PC-3 (cell line): ENCODE data around the gene PDZK1IP1. TPM values are rescaled to one million over a fixed set of nuclear protein-coding genes. Genes with fewer than 3 reads are reported as not detected.
A peak's percentile ranks its signal among the peaks of the same experiment; 100 is the strongest.

Experiments
- ATAC-seq: fragments of 200-7000 bp; cut with Tn5 transposase; 2 replicates; pipeline ENCODE4 v1.9.1; 2020; ENCODE audit warnings: mild to moderate bottlenecking, moderate library complexity
- BruUV-seq: library from RNA; stranded (reverse); fragments of 400-500 nt; replicated peaks from 2 replicates; lab custom pipeline; 2021; lab: Mats Ljungman, UMichigan
- CTCF ChIA-PET: fragments of 300-600 bp; sonication (Branson Sonifier 250); formaldehyde crosslinking; loops from one replicate; lab custom pipeline; 2022; ENCODE audit warnings: antibody characterized with exemption; lab: Charles Lee
- POLR2A ChIA-PET: fragments of 300-600 bp; sonication (Branson Sonifier 250); formaldehyde crosslinking; loops from one replicate; lab custom pipeline; 2022; ENCODE audit warnings: antibody characterized with exemption; ENCODE audit not compliant: unreplicated experiment; lab: Charles Lee
- DNase-seq: peaks from one replicate; pipeline ENCODE4 v3.0.0-alpha.2; 2015
- H2AFZ ChIP-seq: fragments of 300-600 bp; sonication (generic); 2 replicates; pipeline ENCODE4 v1.6.0; 2016; ENCODE audit warnings: antibody characterized with exemption, low read length
- H3F3A ChIP-seq: fragments of 300-600 bp; sonication (generic); one replicate; pipeline ENCODE4 v1.6.0; 2017; ENCODE audit warnings: antibody characterized with exemption, low read length, control low read depth, mild to moderate bottlenecking; ENCODE audit not compliant: unreplicated experiment
- H3K27ac ChIP-seq: fragments of 300-600 bp; sonication (generic); 2 replicates; pipeline ENCODE4 v1.5.1; 2016; ENCODE audit warnings: mild to moderate bottlenecking, low read length
- H3K27me3 ChIP-seq: fragments of 300-600 bp; sonication (generic); 2 replicates; pipeline ENCODE4 v1.6.1; 2016; ENCODE audit warnings: low read length, mixed read lengths
- H3K36me3 ChIP-seq: fragments of 300-600 bp; sonication (generic); 2 replicates; pipeline ENCODE4 v1.6.1; 2016; ENCODE audit warnings: low read depth, mixed run types, low read length, mixed read lengths
- H3K4me1 ChIP-seq: fragments of 300-600 bp; sonication (generic); 2 replicates; pipeline ENCODE4 v1.5.1; 2016; ENCODE audit warnings: low read length; ENCODE audit not compliant: insufficient read depth
- H3K4me2 ChIP-seq: fragments of 300-600 bp; sonication (generic); 2 replicates; pipeline ENCODE4 v1.6.0; 2016; ENCODE audit warnings: low read length
- H3K4me3 ChIP-seq: fragments of 300-600 bp; sonication (generic); 2 replicates; pipeline ENCODE4 v1.5.1; 2016; ENCODE audit warnings: mild to moderate bottlenecking, low read length, mixed read lengths
- H3K79me2 ChIP-seq: fragments of 300-600 bp; sonication (generic); 2 replicates; pipeline ENCODE4 v1.6.1; 2017; ENCODE audit warnings: low read length, mixed read lengths
- H3K9ac ChIP-seq: fragments of 300-600 bp; sonication (generic); 2 replicates; pipeline ENCODE4 v1.6.0; 2016; ENCODE audit warnings: mild to moderate bottlenecking, low read length
- H3K9me2 ChIP-seq: fragments of 300-600 bp; sonication (generic); replicated peaks from 2 replicates; pipeline ENCODE4 v1.6.1; 2016; ENCODE audit warnings: mixed run types, low read length, mixed read lengths
- H3K9me3 ChIP-seq: fragments of 300-600 bp; sonication (generic); 2 replicates; pipeline ENCODE4 v1.6.1; 2016; ENCODE audit warnings: low read length, mixed read lengths
- H4K20me1 ChIP-seq: fragments of 300-600 bp; sonication (generic); 2 replicates; pipeline ENCODE4 v1.6.1; 2016; ENCODE audit warnings: low read length, mixed read lengths
- EZH2 ChIP-seq: fragments of 300-600 bp; sonication (generic); IDR thresholded peaks from one replicate; pipeline ENCODE4 v1.6.1; 2017; ENCODE audit warnings: antibody characterized with exemption, mild to moderate bottlenecking, low read length; ENCODE audit not compliant: unreplicated experiment
- EZH2phosphoT487 ChIP-seq: fragments of 300-600 bp; sonication (generic); IDR thresholded peaks from 2 replicates; pipeline ENCODE4 v1.6.1; 2018; ENCODE audit warnings: mild to moderate bottlenecking, antibody characterized with exemption, low read length, borderline replicate concordance
- intact Hi-C: fragments of 100-400 bp; cut with micrococcal nuclease; formaldehyde crosslinking; loops from 2 replicates; pipeline ENCODE4 v1.9.0; 2023
- total RNA-seq: library from RNA; depleted of rRNA; stranded (reverse); fragments of >200 nt; gene quantifications from 2 replicates; pipeline ENCODE4 v1.2.3, GENCODE V29; 2014
- TF ChIP-seq, protein P1 (sequence below): fragments of 300-600 bp; sonication (generic); conservative IDR thresholded peaks from 2 replicates; pipeline ENCODE4 v1.5.1; 2017; ENCODE audit warnings: antibody characterized with exemption, low read depth, mild to moderate bottlenecking, low read length

The PDZK1IP1 gene
- total RNA-seq, 1 experiment from 2014 or later, result not detected

DNA sequence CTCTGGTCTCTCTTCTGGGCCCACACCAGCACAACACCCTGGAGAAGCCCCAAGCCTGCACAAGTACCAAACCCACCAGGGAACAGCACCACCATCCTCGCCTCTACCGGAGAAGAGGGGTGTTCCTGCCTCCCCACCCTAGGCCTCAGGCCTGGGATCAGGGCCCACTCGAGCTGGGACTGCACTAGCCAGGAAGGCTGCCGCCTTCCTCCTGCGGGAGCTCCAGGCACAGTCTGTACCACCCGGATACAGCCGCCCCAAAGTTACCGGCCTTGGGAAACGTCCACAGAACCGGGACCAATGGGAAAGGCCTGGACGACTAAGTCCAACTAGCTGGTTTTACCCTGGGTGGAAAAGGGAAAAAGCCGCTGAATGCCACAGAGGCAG is 38.8 kb upstream of the PDZK1IP1 start:
- Histone ChIP-seq H3K9ac (no peak overlapping the region), H3K27me3 (peaks cover 64% of the 10 kb centered on the region), H2AFZ (no peak overlapping the region), H3K4me3 (no peak overlapping the region), H3K9me3 (no peaks in the 10 kb centered on the region), H3K4me2 (no peak overlapping the region), H3K4me1 (no peaks in the 10 kb centered on the region), H3K36me3 (no peaks in the 10 kb centered on the region), H3K79me2 (no peaks in the 10 kb centered on the region), H4K20me1 (no peaks in the 10 kb centered on the region), H3K9me2 (no peaks in the 10 kb centered on the region), H3F3A (no peaks in the 10 kb centered on the region), H3K27ac (no peak overlapping the region)
- intact Hi-C loops, result no loop called here
- ChIA-PET POLR2A (no interaction called here), CTCF (no interaction called here)
- no peak for ATAC-seq
- no TSS peak for BruUV-seq
- no peak for TF ChIP-seq EZH2
- TF ChIP-seq EZH2phosphoT487, result no peak
- DNase-seq, result no peak

DNA sequence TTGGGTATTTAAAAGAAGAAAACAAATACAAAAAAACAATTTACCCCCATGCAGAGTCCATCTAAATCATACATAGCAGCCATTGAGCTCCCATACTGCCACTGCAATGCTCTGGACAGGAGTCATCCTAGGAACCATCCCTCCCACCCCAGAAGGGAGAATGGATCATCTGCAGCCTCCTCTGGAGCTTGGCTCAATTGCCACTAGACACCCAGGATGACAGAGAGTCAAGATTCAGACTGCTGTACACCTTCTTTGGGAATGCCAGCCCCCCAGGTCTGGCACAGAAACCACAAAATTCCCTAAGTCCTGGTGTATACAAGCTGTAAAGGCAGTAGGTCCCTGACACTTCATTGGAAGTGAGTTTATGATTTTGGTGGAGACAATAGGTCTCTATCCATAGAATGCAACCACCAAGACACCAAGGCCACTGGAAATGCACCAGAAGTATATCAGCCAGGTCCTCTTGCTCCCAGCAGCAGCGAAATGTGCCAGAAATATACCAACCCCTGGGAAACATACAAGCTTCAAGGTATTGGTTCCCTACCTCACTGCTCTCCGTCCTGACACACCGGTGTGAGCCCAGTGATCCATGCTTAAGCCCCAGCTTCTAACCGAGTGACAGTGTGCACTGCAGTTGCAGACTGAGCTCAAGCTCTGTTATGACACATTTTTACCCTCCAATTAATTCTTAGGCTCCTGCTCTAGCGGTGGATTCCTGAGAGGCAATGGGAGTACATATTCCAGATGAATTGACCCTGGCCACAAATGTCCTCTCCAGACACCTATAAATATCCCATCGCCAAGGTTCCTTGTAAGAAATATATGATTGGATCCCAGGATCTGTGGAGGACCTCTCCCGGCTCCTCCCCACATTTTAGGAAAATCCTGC is 37.8 kb upstream of the PDZK1IP1 start:
- no peak overlapping the region for H3K9ac ChIP-seq
- ATAC-seq (no peak), DNase-seq (no peak)
- 0 out of 2 replicates have a peak overlapping the region, but pooled peaks have one; percentile 26 for H2AFZ ChIP-seq
- intact Hi-C loops, result no loop called here
- POLR2A ChIA-PET, result no interaction called here
- CTCF ChIA-PET, result no interaction called here
- H3K36me3 ChIP-seq, result no peaks in the 10 kb centered on the region
- H4K20me1 ChIP-seq, result no peaks in the 10 kb centered on the region
- no peak overlapping the region for H3K4me2 ChIP-seq
- no peaks in the 10 kb centered on the region for H3K79me2 ChIP-seq
- H3K9me3 ChIP-seq, result no peaks in the 10 kb centered on the region
- no peak overlapping the region for H3K27ac ChIP-seq
- no peak overlapping the region for H3K4me3 ChIP-seq
- peaks cover 73% of the 10 kb centered on the region for H3K27me3 ChIP-seq
- H3F3A ChIP-seq, result no peaks in the 10 kb centered on the region
- H3K9me2 ChIP-seq, result no peaks in the 10 kb centered on the region
- no TSS peak for BruUV-seq
- TF ChIP-seq EZH2, result no peak
- no peak for TF ChIP-seq EZH2phosphoT487
- TF ChIP-seq, protein P1, sequence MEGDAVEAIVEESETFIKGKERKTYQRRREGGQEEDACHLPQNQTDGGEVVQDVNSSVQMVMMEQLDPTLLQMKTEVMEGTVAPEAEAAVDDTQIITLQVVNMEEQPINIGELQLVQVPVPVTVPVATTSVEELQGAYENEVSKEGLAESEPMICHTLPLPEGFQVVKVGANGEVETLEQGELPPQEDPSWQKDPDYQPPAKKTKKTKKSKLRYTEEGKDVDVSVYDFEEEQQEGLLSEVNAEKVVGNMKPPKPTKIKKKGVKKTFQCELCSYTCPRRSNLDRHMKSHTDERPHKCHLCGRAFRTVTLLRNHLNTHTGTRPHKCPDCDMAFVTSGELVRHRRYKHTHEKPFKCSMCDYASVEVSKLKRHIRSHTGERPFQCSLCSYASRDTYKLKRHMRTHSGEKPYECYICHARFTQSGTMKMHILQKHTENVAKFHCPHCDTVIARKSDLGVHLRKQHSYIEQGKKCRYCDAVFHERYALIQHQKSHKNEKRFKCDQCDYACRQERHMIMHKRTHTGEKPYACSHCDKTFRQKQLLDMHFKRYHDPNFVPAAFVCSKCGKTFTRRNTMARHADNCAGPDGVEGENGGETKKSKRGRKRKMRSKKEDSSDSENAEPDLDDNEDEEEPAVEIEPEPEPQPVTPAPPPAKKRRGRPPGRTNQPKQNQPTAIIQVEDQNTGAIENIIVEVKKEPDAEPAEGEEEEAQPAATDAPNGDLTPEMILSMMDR, result no peak
- no peaks in the 10 kb centered on the region for H3K4me1 ChIP-seq

DNA sequence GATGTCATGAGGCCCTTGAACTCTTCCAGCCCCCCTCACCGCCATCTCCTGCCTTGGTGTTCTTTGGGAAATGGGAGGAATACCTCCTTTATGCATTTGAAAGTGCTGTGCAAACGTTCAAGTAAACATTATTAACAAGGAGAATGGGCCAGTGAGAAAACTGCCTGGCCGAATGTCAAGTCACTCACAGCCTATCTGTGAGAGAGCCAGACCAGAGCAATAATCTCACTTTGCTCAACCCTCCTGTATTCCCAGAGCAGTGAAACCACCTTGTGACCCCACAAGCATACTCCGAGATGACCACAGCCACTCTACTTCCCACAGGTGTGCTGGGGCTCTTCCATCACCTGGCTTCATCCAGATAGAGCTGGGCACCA is 37.0 kb upstream of the PDZK1IP1 start:
- Histone ChIP-seq H3K79me2 (no peaks in the 10 kb centered on the region), H3K27me3 (peaks cover 80% of the 10 kb centered on the region), H3K4me2 (no peak overlapping the region), H3F3A (no peaks in the 10 kb centered on the region), H3K4me1 (no peaks in the 10 kb centered on the region), H3K9me2 (no peaks in the 10 kb centered on the region), H3K36me3 (no peaks in the 10 kb centered on the region), H3K4me3 (no peak overlapping the region), H4K20me1 (no peaks in the 10 kb centered on the region), H3K9ac (no peak overlapping the region), H2AFZ (no peak overlapping the region), H3K27ac (no peak overlapping the region), H3K9me3 (no peaks in the 10 kb centered on the region)
- no TSS peak for BruUV-seq
- ATAC-seq (no peak), DNase-seq (no peak)
- TF ChIP-seq, protein P1, result no peak
- TF ChIP-seq EZH2phosphoT487, result no peak
- no peak for TF ChIP-seq EZH2
- intact Hi-C loops, result no loop called here
- CTCF ChIA-PET, result no interaction called here
- POLR2A ChIA-PET, result no interaction called here
